Measurements from ENCODE around the gene BOK. TPM values are rescaled to one million over a fixed set of nuclear protein-coding genes. Genes with fewer than 3 reads are reported as not detected.
A peak's percentile ranks its signal among the peaks of the same experiment; 100 is the strongest.

Gene BOK
- total RNA-seq, 1 donor from 2014 or later, result 110 TPM

DNA sequence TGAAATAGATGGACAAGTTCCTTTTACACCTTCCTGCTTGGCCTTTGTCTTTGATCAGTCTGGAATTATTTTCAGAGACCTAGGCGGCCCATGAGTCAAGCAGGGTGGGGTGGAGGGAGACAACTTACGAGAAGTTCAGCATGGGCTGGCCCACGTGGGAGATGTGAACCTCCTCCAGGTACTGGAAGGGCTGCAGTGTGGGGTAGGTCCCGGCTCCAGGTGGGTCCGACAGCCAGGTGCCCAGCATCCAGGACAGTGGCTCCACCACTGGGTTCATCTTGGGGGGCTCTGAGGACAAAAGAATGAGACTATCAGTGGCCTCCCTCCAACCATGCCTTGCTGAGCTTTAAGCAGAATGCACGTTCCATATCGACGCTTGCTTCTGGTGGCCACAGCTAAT lies 47.6 kb downstream of the BOK start:
- peaks cover 27% of the 10 kb centered on the region for H3K36me3 Mint-ChIP-seq (ENCODE audit: low read depth, unreplicated experiment)
- no peak for DNase-seq (ENCODE audit: low spot score)
- H3K4me1 Mint-ChIP-seq (ENCODE audit: unreplicated experiment), result peaks cover 7% of the 10 kb centered on the region
- TF ChIP-seq CTCF (IDR thresholded peaks at IDR 0.05; ENCODE audit: unreplicated experiment), result no peak
- no peak overlapping the region for H3K4me3 Mint-ChIP-seq (ENCODE audit: unreplicated experiment)
- no peaks in the 10 kb centered on the region for H3K9me3 Mint-ChIP-seq (ENCODE audit: unreplicated experiment)
- H3K27me3 Mint-ChIP-seq (ENCODE audit: unreplicated experiment), result peaks cover 8% of the 10 kb centered on the region
- H3K27ac Mint-ChIP-seq (ENCODE audit: unreplicated experiment), result no peak overlapping the region

DNA sequence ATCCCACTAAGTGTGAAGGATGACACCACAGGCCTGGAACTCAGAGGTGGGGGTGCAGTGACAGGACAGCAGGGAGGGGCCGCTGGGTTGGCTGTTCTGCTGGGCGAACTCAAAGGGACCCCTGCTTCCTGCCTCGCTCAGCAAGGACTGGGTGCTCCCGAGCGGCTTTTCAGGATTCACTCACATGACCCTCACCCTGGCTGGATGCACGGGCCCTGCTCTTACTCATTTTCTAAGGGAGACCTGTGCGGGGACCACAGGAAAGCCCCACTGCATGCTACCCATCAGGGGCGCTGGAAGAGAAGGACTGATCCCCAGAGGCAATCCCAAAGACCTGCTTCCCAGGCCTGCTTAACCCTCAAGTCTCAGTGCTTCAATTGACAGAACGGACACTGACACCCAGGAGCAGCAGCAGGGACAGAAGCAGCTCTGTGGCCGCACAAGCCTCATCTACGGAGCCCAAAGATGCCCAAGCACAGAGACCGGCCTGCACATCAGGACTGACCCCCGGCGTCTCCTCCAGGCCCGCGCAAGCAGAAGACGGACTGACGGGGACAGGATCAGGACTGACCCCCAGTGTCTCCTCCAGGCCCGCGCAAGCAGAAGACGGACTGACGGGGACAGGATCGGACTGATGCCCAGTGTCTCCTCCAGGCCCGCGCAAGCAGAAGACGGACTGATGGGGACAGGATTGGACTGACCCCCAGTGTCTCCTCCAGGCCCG lies 48.8 kb downstream of the BOK start:
- Mint-ChIP-seq H3K36me3 (ENCODE audit: low read depth, unreplicated experiment) (peaks cover 22% of the 10 kb centered on the region), H3K9me3 (ENCODE audit: unreplicated experiment) (no peaks in the 10 kb centered on the region)

DNA sequence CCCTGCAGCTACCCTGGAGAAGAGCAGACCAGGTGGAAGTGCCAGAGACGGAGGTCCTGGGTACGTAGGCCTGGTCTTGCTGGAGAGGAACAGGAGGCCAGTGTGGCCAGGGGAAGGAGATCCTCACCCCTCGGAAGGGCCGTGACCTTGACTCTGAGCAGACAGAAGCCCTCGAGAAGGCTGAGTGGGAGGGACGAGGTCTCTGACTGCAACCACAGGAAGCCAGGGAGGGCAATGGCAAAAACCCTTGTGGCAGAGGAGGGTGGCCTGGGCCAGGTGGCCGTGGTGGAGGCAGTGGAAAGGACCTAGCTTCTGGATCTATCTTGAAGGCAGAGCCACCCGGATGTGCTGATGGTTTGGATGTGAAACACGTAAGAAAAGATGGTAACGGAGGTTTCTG lies 50.3 kb downstream of the BOK start:
- DNase-seq (ENCODE audit: low spot score), result no peak
- no peak for TF ChIP-seq CTCF (IDR thresholded peaks at IDR 0.05; ENCODE audit: unreplicated experiment)
- H3K36me3 Mint-ChIP-seq (ENCODE audit: low read depth, unreplicated experiment), result peaks cover 17% of the 10 kb centered on the region
- no peaks in the 10 kb centered on the region for H3K9me3 Mint-ChIP-seq (ENCODE audit: unreplicated experiment)
- H3K27me3 Mint-ChIP-seq (ENCODE audit: unreplicated experiment), result peaks cover 6% of the 10 kb centered on the region
- H3K4me3 Mint-ChIP-seq (ENCODE audit: unreplicated experiment), result peak overlapping the region; percentile 84
- peak overlapping the region; percentile 76 for H3K27ac Mint-ChIP-seq (ENCODE audit: unreplicated experiment)
- H3K4me1 Mint-ChIP-seq (ENCODE audit: unreplicated experiment), result peaks cover 7% of the 10 kb centered on the region

More for the DNA sequence above, 48.8 kb downstream of the BOK start:
- no peak for DNase-seq (ENCODE audit: low spot score)
- Mint-ChIP-seq H3K27ac (ENCODE audit: unreplicated experiment) (no peak overlapping the region), H3K4me3 (ENCODE audit: unreplicated experiment) (no peak overlapping the region), H3K27me3 (ENCODE audit: unreplicated experiment) (peaks cover 6% of the 10 kb centered on the region), H3K4me1 (ENCODE audit: unreplicated experiment) (peaks cover 7% of the 10 kb centered on the region)
- no peak for TF ChIP-seq CTCF (IDR thresholded peaks at IDR 0.05; ENCODE audit: unreplicated experiment)

- H3K27me3 Mint-ChIP-seq (ENCODE audit: unreplicated experiment), result peaks cover 10% of the 10 kb centered on the region
- H3K9me3 Mint-ChIP-seq (ENCODE audit: unreplicated experiment), result no peaks in the 10 kb centered on the region
- peak; percentile 90 for DNase-seq (ENCODE audit: low spot score)
- peaks cover 7% of the 10 kb centered on the region for H3K4me1 Mint-ChIP-seq (ENCODE audit: unreplicated experiment)
- peak; percentile 66 for TF ChIP-seq CTCF (IDR thresholded peaks at IDR 0.05; ENCODE audit: unreplicated experiment)
- peak overlapping the region; percentile 73 for H3K4me3 Mint-ChIP-seq (ENCODE audit: unreplicated experiment)
- peaks cover 19% of the 10 kb centered on the region for H3K36me3 Mint-ChIP-seq (ENCODE audit: low read depth, unreplicated experiment)
- no peak overlapping the region for H3K27ac Mint-ChIP-seq (ENCODE audit: unreplicated experiment)
These were observed 51.6 kb downstream of the BOK start for GRCh38 chr2:241609859-241610793.

All from endothelial cell (in vitro differentiated cells).